SU-DHL-6 (cell line): ENCODE measurements around the gene TMEM9B.

ENCODE experiments used
- H2AFZ ChIP-seq: fragments of 200-600 bp; sonication (generic); 2 replicates; pipeline ENCODE4 v1.6.1; 2014; ENCODE audit warnings: low read depth, mild to moderate bottlenecking, moderate library complexity, mixed read lengths, antibody characterized with exemption, low read length; ENCODE audit not compliant: severe bottlenecking
- H3F3A ChIP-seq: fragments of 200-600 bp; shearing (Covaris generic); 2 replicates; pipeline ENCODE4 v1.6.0; 2016; ENCODE audit warnings: antibody characterized with exemption, mild to moderate bottlenecking; ENCODE audit not compliant: insufficient read depth
- H3K27ac ChIP-seq: fragments of 200-600 bp; sonication (generic); 2 replicates; pipeline ENCODE4 v1.5.1; 2016; ENCODE audit warnings: low read depth, mild to moderate bottlenecking, low read length, moderate library complexity, mixed read lengths
- H3K27me3 ChIP-seq: fragments of 200-600 bp; sonication (generic), shearing (Covaris generic); 2 replicates; pipeline ENCODE4 v1.6.0; 2014; ENCODE audit warnings: mild to moderate bottlenecking, low read length
- H3K36me3 ChIP-seq: fragments of 200-600 bp; sonication (generic); 2 replicates; pipeline ENCODE4 v1.6.1; 2014; ENCODE audit warnings: mild to moderate bottlenecking, low read length, mixed read lengths
- H3K4me2 ChIP-seq: fragments of 300-600, 200-600 bp; shearing (Covaris generic), sonication (generic); 2 replicates; pipeline ENCODE4 v1.6.0; 2014; ENCODE audit warnings: low read length, low read depth, mild to moderate bottlenecking; ENCODE audit not compliant: poor library complexity, severe bottlenecking
- H3K4me3 ChIP-seq: fragments of 200-600 bp; sonication (generic); 2 replicates; pipeline ENCODE4 v1.5.1; 2014; ENCODE audit warnings: antibody characterized with exemption, low read length, mild to moderate bottlenecking, mixed read lengths; ENCODE audit not compliant: insufficient read depth, poor library complexity, severe bottlenecking
- H3K79me2 ChIP-seq: fragments of 200-600 bp; sonication (generic); 2 replicates; pipeline ENCODE4 v1.6.1; 2014; ENCODE audit warnings: mild to moderate bottlenecking, low read length, moderate library complexity; ENCODE audit not compliant: insufficient read depth
- H3K9ac ChIP-seq: fragments of 200-600 bp; sonication (generic); 2 replicates; pipeline ENCODE4 v1.7.0; 2014; ENCODE audit warnings: mild to moderate bottlenecking, low read length
- H3K9me2 ChIP-seq: fragments of 200-600 bp; sonication (generic); replicated peaks from 2 replicates; pipeline ENCODE4 v1.6.1; 2014; ENCODE audit warnings: low read length; ENCODE audit not compliant: insufficient read depth
- H3K9me3 ChIP-seq: fragments of 200-600 bp; sonication (generic); 2 replicates; pipeline ENCODE4 v1.6.1; 2014; ENCODE audit warnings: low read length, mixed read lengths; ENCODE audit not compliant: insufficient read depth
- H4K20me1 ChIP-seq: fragments of 200-600 bp; sonication (generic); 2 replicates; pipeline ENCODE4 v1.6.1; 2014; ENCODE audit warnings: low read depth, mild to moderate bottlenecking, antibody characterized with exemption, low read length, moderate library complexity, mixed read lengths
- EZH2phosphoT487 ChIP-seq: fragments of 200-600 bp; sonication (generic), shearing (Covaris generic); conservative IDR thresholded peaks from 2 replicates; pipeline ENCODE4 v1.6.1; 2018; ENCODE audit warnings: mild to moderate bottlenecking, antibody characterized with exemption, low read length, moderate library complexity, mixed read lengths
- TF ChIP-seq, protein P1 (sequence below): fragments of 200-600 bp; sonication (generic); IDR thresholded peaks from one replicate; pipeline ENCODE4 v1.5.1; 2017; ENCODE audit warnings: antibody characterized with exemption, mild to moderate bottlenecking, low read length, moderate library complexity; ENCODE audit not compliant: insufficient read depth, poor library complexity, severe bottlenecking

TMEM9B gene

DNA sequence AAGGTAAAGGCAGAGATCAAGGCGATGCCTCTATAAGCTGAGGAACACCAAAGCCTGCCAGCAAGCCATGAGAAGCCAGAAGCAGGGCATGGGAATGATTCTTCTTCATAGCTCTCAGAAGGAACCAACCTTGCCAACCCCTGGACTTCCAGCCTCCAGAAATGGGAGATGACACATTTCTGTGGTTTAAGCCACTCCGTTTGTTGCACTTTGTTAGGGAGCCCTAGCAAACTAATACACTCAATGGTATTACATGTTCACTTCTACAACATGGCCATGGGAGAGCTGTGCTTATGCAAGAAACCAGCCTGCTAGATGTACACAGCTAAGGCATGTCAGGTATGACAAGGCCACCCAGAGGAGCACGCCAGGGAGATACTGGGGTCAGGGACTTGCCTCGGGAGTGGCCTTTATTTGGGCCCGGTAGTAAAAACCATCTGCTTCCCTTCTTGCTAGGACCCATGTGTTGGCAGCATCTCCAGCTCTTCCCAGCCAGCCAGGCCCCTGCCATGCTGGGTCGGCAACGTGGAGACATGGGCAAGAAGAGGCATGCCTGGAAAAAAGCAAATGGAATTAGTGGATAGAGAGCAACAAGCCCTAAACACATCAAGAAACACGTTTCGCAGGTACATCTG is 35.1 kb downstream of the TMEM9B start:
- Histone ChIP-seq H4K20me1 (no peaks in the 10 kb centered on the region), H3K9ac (no peak overlapping the region), H3K27ac (no peak overlapping the region), H3K36me3 (no peaks in the 10 kb centered on the region), H3F3A (no peaks in the 10 kb centered on the region), H3K4me3 (no peak overlapping the region), H2AFZ (no peak overlapping the region), H3K27me3 (no peaks in the 10 kb centered on the region), H3K9me3 (no peaks in the 10 kb centered on the region), H3K79me2 (no peaks in the 10 kb centered on the region), H3K4me2 (no peak overlapping the region), H3K9me2 (no peaks in the 10 kb centered on the region)
- TF ChIP-seq, protein P1, sequence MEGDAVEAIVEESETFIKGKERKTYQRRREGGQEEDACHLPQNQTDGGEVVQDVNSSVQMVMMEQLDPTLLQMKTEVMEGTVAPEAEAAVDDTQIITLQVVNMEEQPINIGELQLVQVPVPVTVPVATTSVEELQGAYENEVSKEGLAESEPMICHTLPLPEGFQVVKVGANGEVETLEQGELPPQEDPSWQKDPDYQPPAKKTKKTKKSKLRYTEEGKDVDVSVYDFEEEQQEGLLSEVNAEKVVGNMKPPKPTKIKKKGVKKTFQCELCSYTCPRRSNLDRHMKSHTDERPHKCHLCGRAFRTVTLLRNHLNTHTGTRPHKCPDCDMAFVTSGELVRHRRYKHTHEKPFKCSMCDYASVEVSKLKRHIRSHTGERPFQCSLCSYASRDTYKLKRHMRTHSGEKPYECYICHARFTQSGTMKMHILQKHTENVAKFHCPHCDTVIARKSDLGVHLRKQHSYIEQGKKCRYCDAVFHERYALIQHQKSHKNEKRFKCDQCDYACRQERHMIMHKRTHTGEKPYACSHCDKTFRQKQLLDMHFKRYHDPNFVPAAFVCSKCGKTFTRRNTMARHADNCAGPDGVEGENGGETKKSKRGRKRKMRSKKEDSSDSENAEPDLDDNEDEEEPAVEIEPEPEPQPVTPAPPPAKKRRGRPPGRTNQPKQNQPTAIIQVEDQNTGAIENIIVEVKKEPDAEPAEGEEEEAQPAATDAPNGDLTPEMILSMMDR = no peak
- TF ChIP-seq EZH2phosphoT487 = no peak

DNA sequence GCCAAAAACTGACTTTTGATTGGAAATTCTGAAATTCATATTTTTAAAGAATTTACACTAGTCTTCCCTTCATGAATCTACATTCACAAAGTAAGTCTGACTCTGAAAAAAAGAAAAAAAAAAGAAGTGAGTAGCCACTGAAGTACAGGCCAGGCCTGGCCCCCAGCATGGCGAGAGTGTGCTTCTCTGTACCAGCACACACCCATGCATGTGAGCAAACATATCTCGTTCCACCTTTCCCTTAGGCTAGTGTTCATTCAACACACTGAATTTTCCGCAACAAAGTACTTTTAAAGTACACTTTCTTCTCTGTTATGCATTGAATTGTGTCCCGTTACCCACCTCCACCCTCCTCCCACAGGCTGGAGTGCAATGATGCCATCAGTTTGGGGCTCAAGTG is 36.0 kb downstream of the TMEM9B start:
- H3K4me2 ChIP-seq = no peak overlapping the region
- TF ChIP-seq EZH2phosphoT487 = no peak
- TF ChIP-seq, protein P1 = no peak
- no peak overlapping the region for H3K9ac ChIP-seq
- H3K36me3 ChIP-seq = no peaks in the 10 kb centered on the region
- no peaks in the 10 kb centered on the region for H3K27me3 ChIP-seq
- H4K20me1 ChIP-seq = no peaks in the 10 kb centered on the region
- no peak overlapping the region for H2AFZ ChIP-seq
- no peaks in the 10 kb centered on the region for H3F3A ChIP-seq
- no peaks in the 10 kb centered on the region for H3K9me3 ChIP-seq
- no peak overlapping the region for H3K4me3 ChIP-seq
- no peaks in the 10 kb centered on the region for H3K79me2 ChIP-seq
- no peak overlapping the region for H3K27ac ChIP-seq
- no peaks in the 10 kb centered on the region for H3K9me2 ChIP-seq

DNA sequence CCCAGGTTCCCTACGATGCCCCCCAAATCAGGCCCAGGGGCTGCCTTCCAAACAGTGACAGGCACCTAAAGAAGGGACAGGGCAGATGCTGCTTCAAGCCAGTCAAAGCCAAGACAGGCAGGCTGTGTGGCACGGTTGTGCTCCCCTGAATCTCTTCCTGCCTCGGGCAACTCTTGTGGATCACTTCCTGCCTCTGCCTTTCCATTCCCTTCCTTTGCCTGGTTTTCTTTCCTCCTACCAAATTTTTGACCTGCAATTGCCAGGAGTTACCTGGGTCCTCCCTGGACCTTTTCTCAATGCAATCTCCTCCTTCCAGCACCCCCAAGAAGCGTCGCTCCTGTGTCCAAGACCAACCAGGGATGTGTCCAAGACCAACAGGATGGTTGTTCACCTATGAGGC is 37.0 kb downstream of the TMEM9B start:
- Histone ChIP-seq H2AFZ (no peak overlapping the region), H3K9ac (no peak overlapping the region), H4K20me1 (no peaks in the 10 kb centered on the region), H3K36me3 (no peaks in the 10 kb centered on the region), H3K4me3 (no peak overlapping the region), H3K79me2 (no peaks in the 10 kb centered on the region), H3K27me3 (no peaks in the 10 kb centered on the region), H3K9me3 (no peaks in the 10 kb centered on the region), H3K9me2 (no peaks in the 10 kb centered on the region), H3K27ac (no peak overlapping the region), H3K4me2 (no peak overlapping the region), H3F3A (no peaks in the 10 kb centered on the region)
- TF ChIP-seq EZH2phosphoT487 = no peak
- TF ChIP-seq, protein P1 = no peak
